Neural progenitor cell (in vitro differentiated cells): ENCODE measurements around the gene PPP6R1.

Experiments
- CTCF ChIP-seq: fragments of 200-600 bp; sonication (generic); IDR thresholded peaks from 2 replicates; pipeline ENCODE4 v1.5.1; 2017; ENCODE audit warnings: antibody characterized with exemption, mild to moderate bottlenecking
- EZH2 ChIP-seq: fragments of 200-600 bp; sonication (generic); IDR thresholded peaks from 2 replicates; pipeline ENCODE4 v1.6.1; 2017; ENCODE audit warnings: antibody characterized with exemption, mild to moderate bottlenecking, moderate library complexity
- EZH2phosphoT487 ChIP-seq: fragments of 200-600 bp; sonication (generic); IDR thresholded peaks from 2 replicates; pipeline ENCODE4 v1.6.1; 2017; ENCODE audit warnings: antibody characterized with exemption

- TF ChIP-seq CTCF, result no peak
- TF ChIP-seq EZH2phosphoT487, result no peak
- TF ChIP-seq EZH2, result no peak
These were observed 5.7 kb upstream of the PPP6R1 start for GRCh38 chr19:55264531-55264930.
